PC-3 (cell line): ENCODE data around the gene AK4. TPM values are rescaled to one million over a fixed set of nuclear protein-coding genes. Genes with fewer than 3 reads are reported as not detected.

Source experiments
- ATAC-seq: fragments of 200-7000 bp; cut with Tn5 transposase; 2 replicates; pipeline ENCODE4 v1.9.1; 2020; ENCODE audit warnings: mild to moderate bottlenecking, moderate library complexity
- BruUV-seq: library from RNA; stranded (reverse); fragments of 400-500 nt; replicated peaks from 2 replicates; lab custom pipeline; 2021; lab: Mats Ljungman, UMichigan
- CTCF ChIA-PET: fragments of 300-600 bp; sonication (Branson Sonifier 250); formaldehyde crosslinking; loops from one replicate; lab custom pipeline; 2022; ENCODE audit warnings: antibody characterized with exemption; lab: Charles Lee
- POLR2A ChIA-PET: fragments of 300-600 bp; sonication (Branson Sonifier 250); formaldehyde crosslinking; loops from one replicate; lab custom pipeline; 2022; ENCODE audit warnings: antibody characterized with exemption; ENCODE audit not compliant: unreplicated experiment; lab: Charles Lee
- DNase-seq: peaks from one replicate; pipeline ENCODE4 v3.0.0-alpha.2; 2015
- H2AFZ ChIP-seq: fragments of 300-600 bp; sonication (generic); 2 replicates; pipeline ENCODE4 v1.6.0; 2016; ENCODE audit warnings: antibody characterized with exemption, low read length
- H3F3A ChIP-seq: fragments of 300-600 bp; sonication (generic); one replicate; pipeline ENCODE4 v1.6.0; 2017; ENCODE audit warnings: antibody characterized with exemption, low read length, control low read depth, mild to moderate bottlenecking; ENCODE audit not compliant: unreplicated experiment
- H3K27ac ChIP-seq: fragments of 300-600 bp; sonication (generic); 2 replicates; pipeline ENCODE4 v1.5.1; 2016; ENCODE audit warnings: mild to moderate bottlenecking, low read length
- H3K27me3 ChIP-seq: fragments of 300-600 bp; sonication (generic); 2 replicates; pipeline ENCODE4 v1.6.1; 2016; ENCODE audit warnings: low read length, mixed read lengths
- H3K36me3 ChIP-seq: fragments of 300-600 bp; sonication (generic); 2 replicates; pipeline ENCODE4 v1.6.1; 2016; ENCODE audit warnings: low read depth, mixed run types, low read length, mixed read lengths
- H3K4me1 ChIP-seq: fragments of 300-600 bp; sonication (generic); 2 replicates; pipeline ENCODE4 v1.5.1; 2016; ENCODE audit warnings: low read length; ENCODE audit not compliant: insufficient read depth
- H3K4me2 ChIP-seq: fragments of 300-600 bp; sonication (generic); 2 replicates; pipeline ENCODE4 v1.6.0; 2016; ENCODE audit warnings: low read length
- H3K4me3 ChIP-seq: fragments of 300-600 bp; sonication (generic); 2 replicates; pipeline ENCODE4 v1.5.1; 2016; ENCODE audit warnings: mild to moderate bottlenecking, low read length, mixed read lengths
- H3K79me2 ChIP-seq: fragments of 300-600 bp; sonication (generic); 2 replicates; pipeline ENCODE4 v1.6.1; 2017; ENCODE audit warnings: low read length, mixed read lengths
- H3K9ac ChIP-seq: fragments of 300-600 bp; sonication (generic); 2 replicates; pipeline ENCODE4 v1.6.0; 2016; ENCODE audit warnings: mild to moderate bottlenecking, low read length
- H3K9me2 ChIP-seq: fragments of 300-600 bp; sonication (generic); replicated peaks from 2 replicates; pipeline ENCODE4 v1.6.1; 2016; ENCODE audit warnings: mixed run types, low read length, mixed read lengths
- H3K9me3 ChIP-seq: fragments of 300-600 bp; sonication (generic); 2 replicates; pipeline ENCODE4 v1.6.1; 2016; ENCODE audit warnings: low read length, mixed read lengths
- H4K20me1 ChIP-seq: fragments of 300-600 bp; sonication (generic); 2 replicates; pipeline ENCODE4 v1.6.1; 2016; ENCODE audit warnings: low read length, mixed read lengths
- CTCF ChIP-seq: fragments of 300-600 bp; sonication (generic); conservative IDR thresholded peaks from 2 replicates; pipeline ENCODE4 v1.5.1; 2017; ENCODE audit warnings: antibody characterized with exemption, low read depth, mild to moderate bottlenecking, low read length
- EZH2 ChIP-seq: fragments of 300-600 bp; sonication (generic); IDR thresholded peaks from one replicate; pipeline ENCODE4 v1.6.1; 2017; ENCODE audit warnings: antibody characterized with exemption, mild to moderate bottlenecking, low read length; ENCODE audit not compliant: unreplicated experiment
- EZH2phosphoT487 ChIP-seq: fragments of 300-600 bp; sonication (generic); IDR thresholded peaks from 2 replicates; pipeline ENCODE4 v1.6.1; 2018; ENCODE audit warnings: mild to moderate bottlenecking, antibody characterized with exemption, low read length, borderline replicate concordance
- intact Hi-C: fragments of 100-400 bp; cut with micrococcal nuclease; formaldehyde crosslinking; loops from 2 replicates; pipeline ENCODE4 v1.9.0; 2023
- total RNA-seq: library from RNA; depleted of rRNA; stranded (reverse); fragments of >200 nt; gene quantifications from 2 replicates; pipeline ENCODE4 v1.2.3, GENCODE V29; 2014

Gene AK4
- total RNA-seq, 1 experiment from 2014 or later: 98.9 TPM

- no peak overlapping the region for H2AFZ ChIP-seq
- no peaks in the 10 kb centered on the region for H3K4me1 ChIP-seq
- no peaks in the 10 kb centered on the region for H4K20me1 ChIP-seq
- intact Hi-C loops: no loop called here
- no peak overlapping the region for H3K4me2 ChIP-seq
- H3K9me3 ChIP-seq: no peaks in the 10 kb centered on the region
- peaks cover 15% of the 10 kb centered on the region for H3K79me2 ChIP-seq
- POLR2A ChIA-PET: no interaction called here
- H3K9me2 ChIP-seq: no peaks in the 10 kb centered on the region
- no peak overlapping the region for H3K27ac ChIP-seq
- no peak for TF ChIP-seq CTCF
- TF ChIP-seq EZH2phosphoT487: no peak
- TF ChIP-seq EZH2: no peak
- DNase-seq (no peak), ATAC-seq (no peak)
- no TSS peak for BruUV-seq
- H3K9ac ChIP-seq: no peak overlapping the region
- H3F3A ChIP-seq: no peaks in the 10 kb centered on the region
- H3K4me3 ChIP-seq: no peak overlapping the region
- 0 out of 2 replicates have a peak, but pooled peaks cover 4% of the 10 kb centered on the region for H3K36me3 ChIP-seq
- CTCF ChIA-PET: no interaction called here
- H3K27me3 ChIP-seq: no peaks in the 10 kb centered on the region
Observed at GRCh38 chr1:65214340-65215027, 66.5 kb downstream of the AK4 start.

- Histone ChIP-seq H3K9ac (no peak overlapping the region), H3K4me2 (no peak overlapping the region), H3K9me2 (no peaks in the 10 kb centered on the region), H4K20me1 (no peaks in the 10 kb centered on the region), H3K27ac (no peak overlapping the region), H3F3A (no peaks in the 10 kb centered on the region), H3K4me3 (no peak overlapping the region), H2AFZ (no peak overlapping the region), H3K27me3 (no peaks in the 10 kb centered on the region), H3K79me2 (peaks cover 5% of the 10 kb centered on the region; the same call in 1 of the 2 replicates), H3K9me3 (no peaks in the 10 kb centered on the region), H3K4me1 (no peaks in the 10 kb centered on the region), H3K36me3 (peaks cover 11% of the 10 kb centered on the region; the same call in 1 of the 2 replicates)
- POLR2A ChIA-PET: no interaction called here
- intact Hi-C loops: no loop called here
- no peak for ATAC-seq
- no peak for DNase-seq
- no TSS peak for BruUV-seq
- CTCF ChIA-PET: interaction anchor here (0.6 kb wide), 1 partner anchor 471 kb away, joined by 8 read pairs; no protein-coding TSS in a partner anchor
- TF ChIP-seq CTCF (no peak), EZH2phosphoT487 (no peak), EZH2 (no peak)
Observed at GRCh38 chr1:65216989-65217388, 69.0 kb downstream of the AK4 start.
